D721Med (cell line): ENCODE results near the gene RPRD1B.

Experiments
- DNase-seq: peaks from one replicate; pipeline ENCODE4 v3.0.0; 2011; ENCODE audit warnings: low spot score; ENCODE audit not compliant: insufficient read length
- FAIRE-seq: peaks from 2 replicates; lab custom pipeline; 2011; peaks lifted over from hg19 to GRCh38; lab: Jason Lieb, UNC
- TF ChIP-seq, protein P1 (sequence below): IDR thresholded peaks from 2 replicates; pipeline ENCODE4 v1.5.1; 2012; ENCODE audit warnings: mild to moderate bottlenecking, control low read depth; ENCODE audit not compliant: insufficient read depth; ENCODE audit errors: missing control alignments

The RPRD1B gene

DNA sequence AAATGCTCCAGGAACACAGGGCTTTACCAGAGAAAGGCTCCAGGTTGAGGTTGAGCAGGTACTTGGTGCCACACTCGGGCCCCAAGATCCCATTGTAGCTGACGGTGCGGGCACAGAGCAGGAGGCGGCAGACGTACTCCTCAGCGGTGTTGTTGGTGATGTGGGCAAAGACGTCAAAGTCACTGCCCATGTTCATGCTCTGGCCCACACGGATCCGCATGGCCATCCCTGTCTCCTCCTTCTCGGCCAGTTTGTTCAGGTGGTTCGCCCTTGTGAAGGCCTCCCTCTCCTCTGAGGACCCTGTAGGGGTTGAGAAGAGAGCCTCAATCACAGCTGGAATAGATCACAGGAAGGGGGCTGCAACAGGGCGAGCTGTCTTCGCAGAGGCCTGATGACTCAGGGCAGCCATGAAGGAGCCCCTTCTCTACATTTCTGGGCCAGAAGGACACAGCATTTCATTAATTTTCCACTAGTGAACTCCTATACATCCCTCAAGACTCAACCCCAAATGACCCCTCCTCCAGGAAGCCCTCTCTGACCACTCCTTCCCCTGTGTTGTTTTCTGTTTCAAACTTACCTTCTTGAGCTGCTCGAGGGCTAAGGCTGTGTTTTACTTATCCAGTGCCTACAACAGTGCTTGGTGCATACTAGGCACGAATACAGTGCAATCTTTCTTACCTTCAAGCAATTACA, 104.7 kb downstream of the RPRD1B start:
- FAIRE-seq (no peak), DNase-seq (no peak)
- TF ChIP-seq, protein P1, sequence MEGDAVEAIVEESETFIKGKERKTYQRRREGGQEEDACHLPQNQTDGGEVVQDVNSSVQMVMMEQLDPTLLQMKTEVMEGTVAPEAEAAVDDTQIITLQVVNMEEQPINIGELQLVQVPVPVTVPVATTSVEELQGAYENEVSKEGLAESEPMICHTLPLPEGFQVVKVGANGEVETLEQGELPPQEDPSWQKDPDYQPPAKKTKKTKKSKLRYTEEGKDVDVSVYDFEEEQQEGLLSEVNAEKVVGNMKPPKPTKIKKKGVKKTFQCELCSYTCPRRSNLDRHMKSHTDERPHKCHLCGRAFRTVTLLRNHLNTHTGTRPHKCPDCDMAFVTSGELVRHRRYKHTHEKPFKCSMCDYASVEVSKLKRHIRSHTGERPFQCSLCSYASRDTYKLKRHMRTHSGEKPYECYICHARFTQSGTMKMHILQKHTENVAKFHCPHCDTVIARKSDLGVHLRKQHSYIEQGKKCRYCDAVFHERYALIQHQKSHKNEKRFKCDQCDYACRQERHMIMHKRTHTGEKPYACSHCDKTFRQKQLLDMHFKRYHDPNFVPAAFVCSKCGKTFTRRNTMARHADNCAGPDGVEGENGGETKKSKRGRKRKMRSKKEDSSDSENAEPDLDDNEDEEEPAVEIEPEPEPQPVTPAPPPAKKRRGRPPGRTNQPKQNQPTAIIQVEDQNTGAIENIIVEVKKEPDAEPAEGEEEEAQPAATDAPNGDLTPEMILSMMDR: no peak

DNA sequence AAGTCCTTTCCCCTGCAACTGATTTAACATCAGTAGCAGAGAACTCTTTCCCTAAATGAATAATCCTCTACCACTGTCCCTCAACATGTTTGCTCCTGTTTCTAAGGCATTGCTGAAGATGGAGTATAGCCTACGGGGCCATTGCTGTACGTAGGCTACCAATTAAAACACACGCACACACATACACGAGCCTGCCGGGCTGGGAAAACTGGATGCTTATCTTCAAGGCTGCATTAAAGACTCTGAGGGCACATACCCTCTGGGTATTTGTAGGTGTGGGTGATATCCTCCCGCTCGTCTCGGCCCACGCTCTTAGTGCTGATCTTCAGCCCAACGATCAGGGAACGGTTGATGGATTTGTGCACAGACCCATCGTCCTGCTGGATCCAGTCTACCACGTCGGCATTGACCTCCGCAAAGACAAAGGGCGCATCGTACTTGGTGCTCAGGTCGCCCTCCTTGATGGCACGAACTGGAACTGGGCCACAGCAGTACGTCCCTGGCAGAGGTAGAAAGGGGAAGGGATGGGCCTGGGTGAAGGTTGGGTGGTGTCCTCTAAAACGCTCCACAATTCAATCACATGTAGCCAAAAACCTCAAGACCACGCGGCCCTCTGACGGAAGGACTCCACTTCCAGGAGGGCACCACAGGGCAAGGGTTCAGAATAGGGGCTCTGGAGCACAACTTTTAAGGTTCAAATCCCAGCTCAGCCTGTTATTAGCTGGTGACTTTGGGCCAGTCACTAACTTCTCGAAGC, 105.8 kb downstream of the RPRD1B start:
- TF ChIP-seq, protein P1: no peak
- DNase-seq: no peak
- FAIRE-seq: no peak

DNA sequence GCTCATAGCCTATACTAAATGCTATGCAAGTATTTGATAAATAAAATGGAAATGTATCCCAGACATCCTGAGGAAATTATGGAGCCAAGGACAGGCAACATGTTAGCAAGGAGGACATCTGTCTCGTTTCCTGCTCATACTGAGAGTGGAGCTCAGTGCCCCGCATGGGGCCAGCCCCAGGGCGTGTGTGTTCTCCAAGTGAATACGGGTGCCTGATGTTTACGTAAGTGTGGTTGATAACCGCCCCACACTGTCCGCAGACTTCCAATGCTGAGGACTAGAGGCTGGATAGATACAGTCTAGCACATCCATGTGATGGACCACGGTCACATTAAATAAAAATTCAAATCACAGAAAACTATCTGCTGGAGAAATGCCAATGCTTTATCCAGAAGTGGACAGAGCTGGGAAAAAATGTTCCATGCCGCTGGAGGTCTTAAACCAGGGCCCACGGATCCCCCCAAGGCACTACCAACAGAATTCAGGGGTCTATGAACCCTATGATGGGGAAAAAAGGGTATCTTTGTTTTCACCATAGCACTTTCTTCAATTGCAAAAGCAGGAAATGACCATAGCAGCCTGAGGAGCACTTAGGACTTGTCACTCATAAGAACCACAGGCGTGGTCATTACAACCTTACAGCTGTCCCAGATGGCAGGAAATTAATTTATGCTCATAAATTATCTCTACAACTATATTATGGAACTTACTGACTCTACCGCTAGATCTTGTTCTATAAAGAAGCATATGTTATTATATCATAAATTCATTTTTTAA, 106.6 kb downstream of the RPRD1B start:
- no peak for FAIRE-seq
- TF ChIP-seq, protein P1: no peak
- DNase-seq: no peak

DNA sequence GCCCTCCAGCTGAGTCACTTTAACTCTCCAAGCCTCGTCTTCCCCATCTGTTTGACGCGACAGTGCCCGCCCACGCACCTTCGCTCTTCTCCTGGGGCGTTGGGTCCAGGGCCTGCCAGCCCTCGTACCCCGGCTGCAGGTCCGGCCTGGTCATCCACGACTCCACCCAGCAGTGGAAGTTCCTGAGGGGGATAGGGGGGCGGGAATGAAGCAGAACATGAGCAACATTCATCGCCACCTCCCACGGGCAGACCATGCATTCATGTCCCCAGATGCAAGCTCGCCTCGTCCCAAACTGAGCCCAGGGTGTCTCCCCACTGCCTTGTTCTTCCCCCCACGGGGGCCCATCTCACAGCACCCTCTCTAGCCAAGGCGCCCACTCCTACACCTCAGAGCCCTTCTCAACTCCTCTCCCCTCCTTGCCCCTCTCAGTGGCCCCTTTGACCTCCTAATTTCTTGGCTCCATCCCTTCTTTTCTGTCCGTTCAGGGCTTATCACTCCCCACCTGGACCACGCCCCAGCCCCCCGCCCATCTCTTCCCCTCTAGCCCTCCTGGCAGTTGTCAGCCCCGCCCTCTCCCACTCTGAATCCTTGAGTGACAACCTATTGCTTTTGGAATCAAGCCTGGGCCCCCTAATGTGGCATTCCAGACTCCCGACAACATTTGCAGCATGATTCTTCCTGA, 107.8 kb downstream of the RPRD1B start:
- TF ChIP-seq, protein P1: no peak
- FAIRE-seq (no peak), DNase-seq (no peak)
